ENCODE results near the gene LRBA. TPM values are rescaled to one million over a fixed set of nuclear protein-coding genes. Genes with fewer than 3 reads are reported as not detected.

The LRBA gene
- total and polyA plus RNA-seq, 4 donors: 8.2 to 69.8 (median 32.8) TPM

GRCh38 chr4:150562751-150563150 lies 452.3 kb downstream of the LRBA start:
- H3K36me3 ChIP-seq (ENCODE audit: control insufficient read depth in 4 of 4, insufficient read depth in 3 of 4, low read depth in 1 of 4, low read length in 3 of 4): no peaks in the 10 kb centered on the region
- H3K4me3 ChIP-seq (ENCODE audit: low read depth in 1 of 3, low read length in 3 of 3): no peak overlapping the region
- H3K9me3 ChIP-seq (ENCODE audit: control insufficient read depth in 4 of 4, low read length in 3 of 4): no peaks in the 10 kb centered on the region
- no peak for TF ChIP-seq ATF3 (IDR thresholded peaks at IDR 0.05)
- no peak for TF ChIP-seq MAX (IDR thresholded peaks at IDR 0.05)
- no peak for TF ChIP-seq EGR1 (IDR thresholded peaks at IDR 0.05; ENCODE audit: low read depth in 2 of 2)
- no peak for TF ChIP-seq NR2F2 (IDR thresholded peaks at IDR 0.05)
- no peak for TF ChIP-seq RAD21 (IDR thresholded peaks at IDR 0.05)
- no peak for TF ChIP-seq SP1 (IDR thresholded peaks at IDR 0.05)
- no peak for TF ChIP-seq HNF4G (IDR thresholded peaks at IDR 0.05)
- no peak for TF ChIP-seq YY1 (IDR thresholded peaks at IDR 0.05)
- TF ChIP-seq FOXA1 (IDR thresholded peaks at IDR 0.05): no peak
- no peak for TF ChIP-seq JUND (IDR thresholded peaks at IDR 0.05)
- no peak for TF ChIP-seq HNF4A (conservative IDR thresholded peaks at IDR 0.05)
- TF ChIP-seq, protein P1, sequence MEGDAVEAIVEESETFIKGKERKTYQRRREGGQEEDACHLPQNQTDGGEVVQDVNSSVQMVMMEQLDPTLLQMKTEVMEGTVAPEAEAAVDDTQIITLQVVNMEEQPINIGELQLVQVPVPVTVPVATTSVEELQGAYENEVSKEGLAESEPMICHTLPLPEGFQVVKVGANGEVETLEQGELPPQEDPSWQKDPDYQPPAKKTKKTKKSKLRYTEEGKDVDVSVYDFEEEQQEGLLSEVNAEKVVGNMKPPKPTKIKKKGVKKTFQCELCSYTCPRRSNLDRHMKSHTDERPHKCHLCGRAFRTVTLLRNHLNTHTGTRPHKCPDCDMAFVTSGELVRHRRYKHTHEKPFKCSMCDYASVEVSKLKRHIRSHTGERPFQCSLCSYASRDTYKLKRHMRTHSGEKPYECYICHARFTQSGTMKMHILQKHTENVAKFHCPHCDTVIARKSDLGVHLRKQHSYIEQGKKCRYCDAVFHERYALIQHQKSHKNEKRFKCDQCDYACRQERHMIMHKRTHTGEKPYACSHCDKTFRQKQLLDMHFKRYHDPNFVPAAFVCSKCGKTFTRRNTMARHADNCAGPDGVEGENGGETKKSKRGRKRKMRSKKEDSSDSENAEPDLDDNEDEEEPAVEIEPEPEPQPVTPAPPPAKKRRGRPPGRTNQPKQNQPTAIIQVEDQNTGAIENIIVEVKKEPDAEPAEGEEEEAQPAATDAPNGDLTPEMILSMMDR (IDR thresholded peaks at IDR 0.05; ENCODE audit: low read depth, low read length, missing input control): no peak
- no peak for TF ChIP-seq FOXA2 (IDR thresholded peaks at IDR 0.05)
- TF ChIP-seq, protein P2, sequence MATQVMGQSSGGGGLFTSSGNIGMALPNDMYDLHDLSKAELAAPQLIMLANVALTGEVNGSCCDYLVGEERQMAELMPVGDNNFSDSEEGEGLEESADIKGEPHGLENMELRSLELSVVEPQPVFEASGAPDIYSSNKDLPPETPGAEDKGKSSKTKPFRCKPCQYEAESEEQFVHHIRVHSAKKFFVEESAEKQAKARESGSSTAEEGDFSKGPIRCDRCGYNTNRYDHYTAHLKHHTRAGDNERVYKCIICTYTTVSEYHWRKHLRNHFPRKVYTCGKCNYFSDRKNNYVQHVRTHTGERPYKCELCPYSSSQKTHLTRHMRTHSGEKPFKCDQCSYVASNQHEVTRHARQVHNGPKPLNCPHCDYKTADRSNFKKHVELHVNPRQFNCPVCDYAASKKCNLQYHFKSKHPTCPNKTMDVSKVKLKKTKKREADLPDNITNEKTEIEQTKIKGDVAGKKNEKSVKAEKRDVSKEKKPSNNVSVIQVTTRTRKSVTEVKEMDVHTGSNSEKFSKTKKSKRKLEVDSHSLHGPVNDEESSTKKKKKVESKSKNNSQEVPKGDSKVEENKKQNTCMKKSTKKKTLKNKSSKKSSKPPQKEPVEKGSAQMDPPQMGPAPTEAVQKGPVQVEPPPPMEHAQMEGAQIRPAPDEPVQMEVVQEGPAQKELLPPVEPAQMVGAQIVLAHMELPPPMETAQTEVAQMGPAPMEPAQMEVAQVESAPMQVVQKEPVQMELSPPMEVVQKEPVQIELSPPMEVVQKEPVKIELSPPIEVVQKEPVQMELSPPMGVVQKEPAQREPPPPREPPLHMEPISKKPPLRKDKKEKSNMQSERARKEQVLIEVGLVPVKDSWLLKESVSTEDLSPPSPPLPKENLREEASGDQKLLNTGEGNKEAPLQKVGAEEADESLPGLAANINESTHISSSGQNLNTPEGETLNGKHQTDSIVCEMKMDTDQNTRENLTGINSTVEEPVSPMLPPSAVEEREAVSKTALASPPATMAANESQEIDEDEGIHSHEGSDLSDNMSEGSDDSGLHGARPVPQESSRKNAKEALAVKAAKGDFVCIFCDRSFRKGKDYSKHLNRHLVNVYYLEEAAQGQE (IDR thresholded peaks at IDR 0.05): no peak
- no peak for TF ChIP-seq TAF1 (conservative IDR thresholded peaks at IDR 0.05)
- no peak for TF ChIP-seq RXRA (IDR thresholded peaks at IDR 0.05)
- TF ChIP-seq, protein P3, sequence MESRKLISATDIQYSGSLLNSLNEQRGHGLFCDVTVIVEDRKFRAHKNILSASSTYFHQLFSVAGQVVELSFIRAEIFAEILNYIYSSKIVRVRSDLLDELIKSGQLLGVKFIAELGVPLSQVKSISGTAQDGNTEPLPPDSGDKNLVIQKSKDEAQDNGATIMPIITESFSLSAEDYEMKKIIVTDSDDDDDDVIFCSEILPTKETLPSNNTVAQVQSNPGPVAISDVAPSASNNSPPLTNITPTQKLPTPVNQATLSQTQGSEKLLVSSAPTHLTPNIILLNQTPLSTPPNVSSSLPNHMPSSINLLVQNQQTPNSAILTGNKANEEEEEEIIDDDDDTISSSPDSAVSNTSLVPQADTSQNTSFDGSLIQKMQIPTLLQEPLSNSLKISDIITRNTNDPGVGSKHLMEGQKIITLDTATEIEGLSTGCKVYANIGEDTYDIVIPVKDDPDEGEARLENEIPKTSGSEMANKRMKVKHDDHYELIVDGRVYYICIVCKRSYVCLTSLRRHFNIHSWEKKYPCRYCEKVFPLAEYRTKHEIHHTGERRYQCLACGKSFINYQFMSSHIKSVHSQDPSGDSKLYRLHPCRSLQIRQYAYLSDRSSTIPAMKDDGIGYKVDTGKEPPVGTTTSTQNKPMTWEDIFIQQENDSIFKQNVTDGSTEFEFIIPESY (IDR thresholded peaks at IDR 0.05): no peak
- H3K4me1 ChIP-seq (ENCODE audit: control insufficient read depth in 4 of 4, insufficient read depth in 4 of 4, low read length in 3 of 4): no peaks in the 10 kb centered on the region
- DNase-seq (ENCODE audit: low spot score): no peak
- H3K27me3 ChIP-seq (ENCODE audit: control insufficient read depth in 4 of 4, insufficient read depth in 4 of 4, low read length in 3 of 4): no peaks in the 10 kb centered on the region
- no peak overlapping the region for H3K27ac ChIP-seq (ENCODE audit: low read depth in 1 of 2, low read length in 2 of 2)
- no peak overlapping the region for H3K9ac ChIP-seq (ENCODE audit: low read depth in 1 of 2, low read length in 2 of 2)

GRCh38 chr4:150562250-150562649 lies 452.8 kb downstream of the LRBA start:
- Histone ChIP-seq H3K4me1 (ENCODE audit: control insufficient read depth in 4 of 4, insufficient read depth in 4 of 4, low read length in 3 of 4) (no peaks in the 10 kb centered on the region), H3K27me3 (ENCODE audit: control insufficient read depth in 4 of 4, insufficient read depth in 4 of 4, low read length in 3 of 4) (no peaks in the 10 kb centered on the region), H3K9ac (ENCODE audit: low read depth in 1 of 2, low read length in 2 of 2) (no peak overlapping the region), H3K27ac (ENCODE audit: low read depth in 1 of 2, low read length in 2 of 2) (no peak overlapping the region), H3K4me3 (ENCODE audit: low read depth in 1 of 3, low read length in 3 of 3) (no peak overlapping the region), H3K36me3 (ENCODE audit: control insufficient read depth in 4 of 4, insufficient read depth in 3 of 4, low read depth in 1 of 4, low read length in 3 of 4) (no peaks in the 10 kb centered on the region), H3K9me3 (ENCODE audit: control insufficient read depth in 4 of 4, low read length in 3 of 4) (no peaks in the 10 kb centered on the region)
- no peak for DNase-seq (ENCODE audit: low spot score)
- WGBS: 97% methylated on average over 2 of the region's 2 CpGs
- TF ChIP-seq SP1 (IDR thresholded peaks at IDR 0.05): no peak
- no peak for TF ChIP-seq RXRA (IDR thresholded peaks at IDR 0.05)
- no peak for TF ChIP-seq YY1 (IDR thresholded peaks at IDR 0.05)
- no peak for TF ChIP-seq HNF4G (IDR thresholded peaks at IDR 0.05)
- no peak for TF ChIP-seq FOXA2 (IDR thresholded peaks at IDR 0.05)
- no peak for TF ChIP-seq GABPA (IDR thresholded peaks at IDR 0.05 in 1 of 2, conservative IDR thresholded peaks at IDR 0.05 in 1 of 2)
- no peak for TF ChIP-seq FOXA1 (IDR thresholded peaks at IDR 0.05)
- no peak for TF ChIP-seq RAD21 (IDR thresholded peaks at IDR 0.05)
- no peak for TF ChIP-seq HNF4A (conservative IDR thresholded peaks at IDR 0.05)
- TF ChIP-seq, protein P3 (IDR thresholded peaks at IDR 0.05): no peak
- TF ChIP-seq EGR1 (IDR thresholded peaks at IDR 0.05; ENCODE audit: low read depth in 2 of 2): no peak
- TF ChIP-seq, protein P2 (IDR thresholded peaks at IDR 0.05): no peak
- no peak for TF ChIP-seq ATF3 (IDR thresholded peaks at IDR 0.05)

Measured in liver (tissue), 9 donors.